NCI-H1930 (cell line): ENCODE data around the gene NECAB3.

Source experiments
- DNase-seq, 2 experiments: peaks; one replicate each; lab custom pipeline; 2025; lab: John Stamatoyannopoulos, UW

Gene NECAB3

GRCh38 chr20:33677991-33678702 lies 3.9 kb upstream of the NECAB3 start:
- DNase-seq: no peak

- no peak for DNase-seq
Observed at GRCh38 chr20:33676652-33677645, 2.7 kb upstream of the NECAB3 start.

GRCh38 chr20:33676121-33676520 lies 1.9 kb upstream of the NECAB3 start:
- DNase-seq: no peak

GRCh38 chr20:33675136-33675959 lies 1.1 kb upstream of the NECAB3 start:
- no peak for DNase-seq

GRCh38 chr20:33673410-33674293 lies 576 bp downstream of the NECAB3 start:
- no peak for DNase-seq

- no peak for DNase-seq
Observed at GRCh38 chr20:33673114-33673409, 1.2 kb downstream of the NECAB3 start.

GRCh38 chr20:33672426-33673113 lies 1.7 kb downstream of the NECAB3 start:
- no peak for DNase-seq

- DNase-seq: no peak
Observed at GRCh38 chr20:33671573-33672288, 2.5 kb downstream of the NECAB3 start.

GRCh38 chr20:33670715-33671499 lies 3.3 kb downstream of the NECAB3 start:
- no peak for DNase-seq

GRCh38 chr20:33669873-33670640 lies 4.2 kb downstream of the NECAB3 start:
- no peak for DNase-seq

- DNase-seq: no peak
Observed at GRCh38 chr20:33669224-33669623, 5.0 kb downstream of the NECAB3 start.

- DNase-seq: no peak
Observed at GRCh38 chr20:33668466-33669155, 5.6 kb downstream of the NECAB3 start.

- DNase-seq: no peak
Observed at GRCh38 chr20:33667676-33668465, 6.4 kb downstream of the NECAB3 start.

GRCh38 chr20:33667245-33667675 lies 7.0 kb downstream of the NECAB3 start:
- DNase-seq: no peak

GRCh38 chr20:33666293-33667244 lies 7.7 kb downstream of the NECAB3 start, which contains the start of gene ACTL10:
TSS of gene ACTL10 (plus strand) at chr20:33666943. CDS start at chr20:33667498, 555 bp downstream.
- no peak for DNase-seq

- no peak for DNase-seq
Observed at GRCh38 chr20:33664762-33665144, 9.5 kb downstream of the NECAB3 start.
